Breast epithelium (tissue), 3 donors: ENCODE data around the gene ATP2B2.

Experiments used
- CTCF ChIP-seq, 3 donors: fragments of 450-650 bp; IDR thresholded peaks; one replicate each; pipeline ENCODE4 v1.5.1; 2016 to 2017; ENCODE audit warnings: antibody characterized with exemption in 3 of 3, mild to moderate bottlenecking in 3 of 3, moderate library complexity in 3 of 3
- POLR2A ChIP-seq: fragments of 450-650 bp; IDR thresholded peaks from one replicate; pipeline ENCODE4 v1.6.1; 2016; ENCODE audit warnings: antibody characterized with exemption, mild to moderate bottlenecking, moderate library complexity
- POLR2AphosphoS5 ChIP-seq, 3 donors: sonication (generic); formaldehyde crosslinking; IDR thresholded peaks; one replicate each; pipeline ENCODE4 v1.6.1; 2017; ENCODE audit warnings: antibody characterized with exemption in 3 of 3

- TF ChIP-seq CTCF (IDR thresholded peaks at IDR 0.05) (no peak), POLR2AphosphoS5 (IDR thresholded peaks at IDR 0.05) (no peak), POLR2A (no peak)
Observed at GRCh38 chr3:10521772-10522441, 16.5 kb upstream of the ATP2B2 start.
